ENCODE measurements around the gene ZPLD1.

GRCh38 chr3:102390171-102390864 lies 44.5 kb upstream of the ZPLD1 start:
- TF ChIP-seq, protein P1, sequence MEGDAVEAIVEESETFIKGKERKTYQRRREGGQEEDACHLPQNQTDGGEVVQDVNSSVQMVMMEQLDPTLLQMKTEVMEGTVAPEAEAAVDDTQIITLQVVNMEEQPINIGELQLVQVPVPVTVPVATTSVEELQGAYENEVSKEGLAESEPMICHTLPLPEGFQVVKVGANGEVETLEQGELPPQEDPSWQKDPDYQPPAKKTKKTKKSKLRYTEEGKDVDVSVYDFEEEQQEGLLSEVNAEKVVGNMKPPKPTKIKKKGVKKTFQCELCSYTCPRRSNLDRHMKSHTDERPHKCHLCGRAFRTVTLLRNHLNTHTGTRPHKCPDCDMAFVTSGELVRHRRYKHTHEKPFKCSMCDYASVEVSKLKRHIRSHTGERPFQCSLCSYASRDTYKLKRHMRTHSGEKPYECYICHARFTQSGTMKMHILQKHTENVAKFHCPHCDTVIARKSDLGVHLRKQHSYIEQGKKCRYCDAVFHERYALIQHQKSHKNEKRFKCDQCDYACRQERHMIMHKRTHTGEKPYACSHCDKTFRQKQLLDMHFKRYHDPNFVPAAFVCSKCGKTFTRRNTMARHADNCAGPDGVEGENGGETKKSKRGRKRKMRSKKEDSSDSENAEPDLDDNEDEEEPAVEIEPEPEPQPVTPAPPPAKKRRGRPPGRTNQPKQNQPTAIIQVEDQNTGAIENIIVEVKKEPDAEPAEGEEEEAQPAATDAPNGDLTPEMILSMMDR (conservative IDR thresholded peaks at IDR 0.05; ENCODE audit: low read length): no peak
- TF ChIP-seq EZH2phosphoT487 (IDR thresholded peaks at IDR 0.05; ENCODE audit: borderline replicate concordance): no peak
